ENCODE measurements around the gene TXNL1. TPM values are rescaled to one million over a fixed set of nuclear protein-coding genes. Genes with fewer than 3 reads are reported as not detected.

TXNL1 gene
- total RNA-seq, 1 experiment from 2014 or later, result 90.4 TPM

GRCh38 chr18:56569416-56569815 lies 69.0 kb downstream of the TXNL1 start:
- Mint-ChIP-seq H3K4me1 (0 out of 4 replicates have a peak, but pooled peaks cover 0 to 3% of the 10 kb centered on the region in 2 experiments), H3K36me3 (ENCODE audit: insufficient read depth in 1 of 3, low read depth in 3 of 3) (no peaks in the 10 kb centered on the region), H3K9me3 (no peaks in the 10 kb centered on the region), H3K4me3 (no peak overlapping the region), H3K27ac (no peak overlapping the region), H3K27me3 (ENCODE audit: low read depth) (no peaks in the 10 kb centered on the region; the same call in 1 of the 2 replicates)
- H3K4ac ChIP-seq (ENCODE audit: low read depth, low read length), result no peak overlapping the region
- H2AK5ac ChIP-seq (ENCODE audit: insufficient read length, low read length), result no peak overlapping the region
- H2BK20ac ChIP-seq (ENCODE audit: low read depth, low read length, poor library complexity, severe bottlenecking), result no peak overlapping the region
- no peak overlapping the region for H4K91ac ChIP-seq (ENCODE audit: insufficient read length, low read depth, low read length)
- H2BK120ac ChIP-seq (ENCODE audit: low read depth, low read length, poor library complexity, severe bottlenecking), result no peak overlapping the region
- H3K56ac ChIP-seq (ENCODE audit: insufficient read length, low read depth, low read length), result no peak overlapping the region
- no peak for DNase-seq
- H3K18ac ChIP-seq (ENCODE audit: insufficient read length, low read depth, low read length), result no peak overlapping the region
- no peaks in the 10 kb centered on the region for H3K23me2 ChIP-seq (ENCODE audit: insufficient read length, low read depth, low read length, poor library complexity, severe bottlenecking)
- H3K14ac ChIP-seq (ENCODE audit: insufficient read depth, low read length), result no peak overlapping the region
- no peaks in the 10 kb centered on the region for H3K79me2 ChIP-seq (ENCODE audit: insufficient read depth, low read length)
- H4K5ac ChIP-seq (ENCODE audit: insufficient read length, low read depth, low read length), result no peak overlapping the region
- no peaks in the 10 kb centered on the region for H3K9me3 ChIP-seq (ENCODE audit: control insufficient read depth, low read depth, low read length)
- no peak overlapping the region for H2BK15ac ChIP-seq (ENCODE audit: low read depth, low read length)
- H3K23ac ChIP-seq (ENCODE audit: insufficient read length, low read depth, low read length), result no peak overlapping the region
- no peak overlapping the region for H3T11ph ChIP-seq (ENCODE audit: low read length)
- no peak overlapping the region for H4K8ac ChIP-seq (replicated peaks; ENCODE audit: insufficient read length, low read depth, low read length)
- TF ChIP-seq, protein P1, sequence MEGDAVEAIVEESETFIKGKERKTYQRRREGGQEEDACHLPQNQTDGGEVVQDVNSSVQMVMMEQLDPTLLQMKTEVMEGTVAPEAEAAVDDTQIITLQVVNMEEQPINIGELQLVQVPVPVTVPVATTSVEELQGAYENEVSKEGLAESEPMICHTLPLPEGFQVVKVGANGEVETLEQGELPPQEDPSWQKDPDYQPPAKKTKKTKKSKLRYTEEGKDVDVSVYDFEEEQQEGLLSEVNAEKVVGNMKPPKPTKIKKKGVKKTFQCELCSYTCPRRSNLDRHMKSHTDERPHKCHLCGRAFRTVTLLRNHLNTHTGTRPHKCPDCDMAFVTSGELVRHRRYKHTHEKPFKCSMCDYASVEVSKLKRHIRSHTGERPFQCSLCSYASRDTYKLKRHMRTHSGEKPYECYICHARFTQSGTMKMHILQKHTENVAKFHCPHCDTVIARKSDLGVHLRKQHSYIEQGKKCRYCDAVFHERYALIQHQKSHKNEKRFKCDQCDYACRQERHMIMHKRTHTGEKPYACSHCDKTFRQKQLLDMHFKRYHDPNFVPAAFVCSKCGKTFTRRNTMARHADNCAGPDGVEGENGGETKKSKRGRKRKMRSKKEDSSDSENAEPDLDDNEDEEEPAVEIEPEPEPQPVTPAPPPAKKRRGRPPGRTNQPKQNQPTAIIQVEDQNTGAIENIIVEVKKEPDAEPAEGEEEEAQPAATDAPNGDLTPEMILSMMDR (conservative IDR thresholded peaks at IDR 0.05), result no peak
- H4K20me1 ChIP-seq (ENCODE audit: control insufficient read depth, insufficient read depth, insufficient read length), result no peaks in the 10 kb centered on the region
- no peaks in the 10 kb centered on the region for H3K79me1 ChIP-seq (ENCODE audit: insufficient read depth, low read depth, low read length, poor library complexity, severe bottlenecking)
- no peak overlapping the region for H2AFZ ChIP-seq (ENCODE audit: low read length)
- no peak overlapping the region for H2BK12ac ChIP-seq (ENCODE audit: insufficient read length, low read depth, low read length)
- no peak overlapping the region for H2BK5ac ChIP-seq (ENCODE audit: insufficient read length, low read length)
- H3K4me2 ChIP-seq (ENCODE audit: insufficient read depth, insufficient read length, low read length), result no peak overlapping the region
- no peaks in the 10 kb centered on the region for H3K27me3 ChIP-seq (ENCODE audit: insufficient read depth, low read length)
- no peak overlapping the region for H3K9ac ChIP-seq (ENCODE audit: extremely low read depth, insufficient read length, low read length)
- H3K27ac ChIP-seq (ENCODE audit: insufficient read length, low read depth, low read length), result no peak overlapping the region
- no CpG with 5 or more reads among the region's 1 CpG for WGBS (ENCODE audit: extremely low coverage, insufficient read length, low lambda C conversion rate)
- H3K4me1 ChIP-seq (ENCODE audit: insufficient read depth, low read length), result no peaks in the 10 kb centered on the region
